ENCODE measurements around the gene POM121C. TPM values are rescaled to one million over a fixed set of nuclear protein-coding genes. Genes with fewer than 3 reads are reported as not detected.

Gene POM121C
- total RNA-seq, 1 donor, result 10.8 TPM

Small RNA genes lying within 50 kb of the gene (small RNA-seq; reads per million reads assigned to genes)
- gene AC211429.1 (not detected), gene RF00019 (not detected)

Other genes starting within 250 kb of the POM121C start
- 0.18 and 1.6 TPM in 2 replicates for gene TRIM73, start 90.7 kb downstream of the POM121C start, total RNA-seq (ENCODE audit: low replicate concordance)
- 0.09 TPM in 1 of 2 replicates, not detected in the other for gene SPDYE5, start 6.0 kb upstream of the POM121C start, total RNA-seq (ENCODE audit: low replicate concordance)